OCI-LY7 (cell line): ENCODE measurements around the gene USP48.

ENCODE experiments used
- CTCF ChIP-seq: fragments of 200-600 bp; sonication (generic); conservative IDR thresholded peaks from 2 replicates; pipeline ENCODE4 v1.5.1; 2014; ENCODE audit warnings: mild to moderate bottlenecking, antibody characterized with exemption, low read length, moderate library complexity, mixed read lengths
- EZH2phosphoT487 ChIP-seq: fragments of 200-600 bp; sonication (generic); IDR thresholded peaks from 2 replicates; pipeline ENCODE4 v1.6.1; 2018; ENCODE audit warnings: low read depth, borderline replicate concordance, mild to moderate bottlenecking, mixed run types, antibody characterized with exemption, low read length, moderate library complexity, mixed read lengths

- TF ChIP-seq CTCF (no peak), EZH2phosphoT487 (no peak)
Observed at GRCh38 chr1:21721295-21721985, 61.5 kb downstream of the USP48 start.
